ENCODE measurements around the gene NIPAL3. TPM values are rescaled to one million over a fixed set of nuclear protein-coding genes. Genes with fewer than 3 reads are reported as not detected.
"Not testable (repeated sequence)": the region's sequence is repeated elsewhere in the genome, so short reads cannot be mapped to it uniquely, and the experiment has no call there.

Gene NIPAL3
- total RNA-seq, 4 donors from 2014 or later, result 34.8 to 55.8 (median 46.8) TPM

DNA sequence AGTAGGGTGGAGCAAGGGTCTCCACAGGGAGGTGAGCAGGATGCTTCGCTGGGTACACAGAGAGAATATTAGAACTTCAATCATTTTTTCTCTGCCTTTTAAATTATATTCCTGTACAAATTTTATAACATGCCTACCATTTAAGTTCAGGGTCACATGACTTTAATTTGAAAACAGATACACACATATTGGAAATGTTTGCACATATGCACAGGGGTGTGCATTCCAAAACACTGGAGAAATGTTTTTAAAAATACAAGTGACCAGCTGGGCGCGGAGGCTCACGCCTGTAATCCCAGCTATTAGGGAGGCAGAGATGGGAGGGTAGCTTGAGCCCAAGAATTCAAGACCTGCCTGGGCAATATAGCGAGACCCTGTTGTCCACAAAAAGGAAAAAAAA lies 39.7 kb downstream of the NIPAL3 start:
- WGBS, 2 donors (ENCODE audit: low coverage in 1 of 2), result 89 to 99% methylated on average over 2 to 5 of the region's 5 CpGs
- Histone ChIP-seq H3K4me1 (no peaks in the 10 kb centered on the region), H3K27me3 (no peaks in the 10 kb centered on the region), H3K36me3 (peaks cover 0 to 39% (median 3%) of the 10 kb centered on the region in 4 donors), H3K4me3 (no peak overlapping the region), H3K27ac (no peak overlapping the region), H3K9me3 (no peaks in the 10 kb centered on the region)
- no peak for DNase-seq
- TF ChIP-seq POLR2AphosphoS5 (IDR thresholded peaks at IDR 0.05) (no peak), POLR2A (IDR thresholded peaks at IDR 0.05) (no peak), EP300 (IDR thresholded peaks at IDR 0.05; ENCODE audit: low read depth) (no peak)
- TF ChIP-seq, protein P1, sequence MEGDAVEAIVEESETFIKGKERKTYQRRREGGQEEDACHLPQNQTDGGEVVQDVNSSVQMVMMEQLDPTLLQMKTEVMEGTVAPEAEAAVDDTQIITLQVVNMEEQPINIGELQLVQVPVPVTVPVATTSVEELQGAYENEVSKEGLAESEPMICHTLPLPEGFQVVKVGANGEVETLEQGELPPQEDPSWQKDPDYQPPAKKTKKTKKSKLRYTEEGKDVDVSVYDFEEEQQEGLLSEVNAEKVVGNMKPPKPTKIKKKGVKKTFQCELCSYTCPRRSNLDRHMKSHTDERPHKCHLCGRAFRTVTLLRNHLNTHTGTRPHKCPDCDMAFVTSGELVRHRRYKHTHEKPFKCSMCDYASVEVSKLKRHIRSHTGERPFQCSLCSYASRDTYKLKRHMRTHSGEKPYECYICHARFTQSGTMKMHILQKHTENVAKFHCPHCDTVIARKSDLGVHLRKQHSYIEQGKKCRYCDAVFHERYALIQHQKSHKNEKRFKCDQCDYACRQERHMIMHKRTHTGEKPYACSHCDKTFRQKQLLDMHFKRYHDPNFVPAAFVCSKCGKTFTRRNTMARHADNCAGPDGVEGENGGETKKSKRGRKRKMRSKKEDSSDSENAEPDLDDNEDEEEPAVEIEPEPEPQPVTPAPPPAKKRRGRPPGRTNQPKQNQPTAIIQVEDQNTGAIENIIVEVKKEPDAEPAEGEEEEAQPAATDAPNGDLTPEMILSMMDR (IDR thresholded peaks at IDR 0.05), result no peak
- in situ Hi-C loops (cut with MboI; ENCODE audit: low pct_ligation_motif_present in 1 of 4, low pct_unique_long_range_greater_than_20kb in 1 of 4, low sequenced_read_pairs in 3 of 4), result no loop called here
- intact Hi-C loops (cut with DNase I; ENCODE audit: low total_unique reads), result no loop called here

- DNase-seq, result no peak
- peaks cover 0 to 37% (median 7%) of the 10 kb centered on the region in 4 donors for H3K36me3 ChIP-seq
- in situ Hi-C loops (cut with MboI; ENCODE audit: low pct_ligation_motif_present in 1 of 4, low pct_unique_long_range_greater_than_20kb in 1 of 4, low sequenced_read_pairs in 3 of 4) (no loop called here), intact Hi-C loops (cut with DNase I; ENCODE audit: low total_unique reads) (no loop called here)
- H3K4me1 ChIP-seq, result no peaks in the 10 kb centered on the region
- no peak overlapping the region for H3K4me3 ChIP-seq
- TF ChIP-seq, protein P1 (IDR thresholded peaks at IDR 0.05), result no peak
- no peak for TF ChIP-seq POLR2AphosphoS5 (IDR thresholded peaks at IDR 0.05)
- TF ChIP-seq EP300 (IDR thresholded peaks at IDR 0.05; ENCODE audit: low read depth), result no peak
- TF ChIP-seq POLR2A (IDR thresholded peaks at IDR 0.05), result no peak
- no peaks in the 10 kb centered on the region for H3K9me3 ChIP-seq
- H3K27me3 ChIP-seq, result no peaks in the 10 kb centered on the region
- H3K27ac ChIP-seq, result no peak overlapping the region
- WGBS, 2 donors (ENCODE audit: low coverage in 1 of 2), result 96% methylated on average over 3 of the region's 3 CpGs; no CpG with 5 or more reads in 1 of the 2 donors
Observed at GRCh38 chr1:24457866-24458265, 42.3 kb downstream of the NIPAL3 start.

GRCh38 chr1:24459551-24460266 lies 44.1 kb downstream of the NIPAL3 start:
- Histone ChIP-seq H3K4me1 (no peaks in the 10 kb centered on the region), H3K4me3 (no peak overlapping the region), H3K27me3 (no peaks in the 10 kb centered on the region), H3K9me3 (no peaks in the 10 kb centered on the region), H3K36me3 (peaks cover 0 to 44% (median 7%) of the 10 kb centered on the region in 4 donors), H3K27ac (no peak overlapping the region)
- DNase-seq, result no peak
- 79 to 90% methylated on average over 1 to 6 of the region's 6 CpGs for WGBS, 2 donors (ENCODE audit: low coverage in 1 of 2)
- no peak for TF ChIP-seq POLR2AphosphoS5 (IDR thresholded peaks at IDR 0.05)
- no peak for TF ChIP-seq EP300 (IDR thresholded peaks at IDR 0.05; ENCODE audit: low read depth)
- TF ChIP-seq, protein P1 (IDR thresholded peaks at IDR 0.05), result no peak
- no peak for TF ChIP-seq POLR2A (IDR thresholded peaks at IDR 0.05)
- intact Hi-C loops (cut with DNase I; ENCODE audit: low total_unique reads) (no loop called here), in situ Hi-C loops (cut with MboI; ENCODE audit: low pct_ligation_motif_present in 1 of 4, low pct_unique_long_range_greater_than_20kb in 1 of 4, low sequenced_read_pairs in 3 of 4) (no loop called here)

GRCh38 chr1:24462128-24462527 lies 46.5 kb downstream of the NIPAL3 start:
- 84 to 95% methylated on average over 2 to 4 of the region's 4 CpGs for WGBS, 2 donors (ENCODE audit: low coverage in 1 of 2)
- H3K27ac ChIP-seq; H3K27me3 ChIP-seq; H3K9me3 ChIP-seq; H3K4me3 ChIP-seq; in situ Hi-C loops (cut with MboI; ENCODE audit: low pct_ligation_motif_present in 1 of 4, low pct_unique_long_range_greater_than_20kb in 1 of 4, low sequenced_read_pairs in 3 of 4); DNase-seq; intact Hi-C loops (cut with DNase I; ENCODE audit: low total_unique reads); H3K4me1 ChIP-seq: not testable (repeated sequence)
- peaks cover 0 to 26% (median 7%) of the 10 kb centered on the region in 4 donors for H3K36me3 ChIP-seq
